Neural cell (in vitro differentiated cells): ENCODE measurements around the gene ASIC2.

Experiments
- EZH2 ChIP-seq: fragments of 200-600, 300-800 bp; shearing (Covaris generic), sonication (generic); IDR thresholded peaks from 2 replicates; pipeline ENCODE4 v1.6.1; 2014; ENCODE audit warnings: antibody characterized with exemption, low read length, borderline replicate concordance, mild to moderate bottlenecking; ENCODE audit not compliant: insufficient read depth, poor library complexity, severe bottlenecking
- POLR2AphosphoS5 ChIP-seq: IDR thresholded peaks from 2 replicates; pipeline ENCODE4 v1.6.1; 2012
- RAD21 ChIP-seq: fragments of 450-650 bp; conservative IDR thresholded peaks from 2 replicates; pipeline ENCODE4 v1.6.1; 2014; ENCODE audit warnings: antibody characterized with exemption, mild to moderate bottlenecking, moderate library complexity
- TAF1 ChIP-seq: IDR thresholded peaks from 2 replicates; pipeline ENCODE4 v1.6.1; 2012; ENCODE audit warnings: low read depth
- TF ChIP-seq, protein P1 (sequence below): fragments of 450-650 bp; IDR thresholded peaks from 2 replicates; pipeline ENCODE4 v1.5.1; 2014; ENCODE audit warnings: antibody characterized with exemption, mild to moderate bottlenecking, moderate library complexity; ENCODE audit not compliant: poor library complexity, severe bottlenecking

DNA sequence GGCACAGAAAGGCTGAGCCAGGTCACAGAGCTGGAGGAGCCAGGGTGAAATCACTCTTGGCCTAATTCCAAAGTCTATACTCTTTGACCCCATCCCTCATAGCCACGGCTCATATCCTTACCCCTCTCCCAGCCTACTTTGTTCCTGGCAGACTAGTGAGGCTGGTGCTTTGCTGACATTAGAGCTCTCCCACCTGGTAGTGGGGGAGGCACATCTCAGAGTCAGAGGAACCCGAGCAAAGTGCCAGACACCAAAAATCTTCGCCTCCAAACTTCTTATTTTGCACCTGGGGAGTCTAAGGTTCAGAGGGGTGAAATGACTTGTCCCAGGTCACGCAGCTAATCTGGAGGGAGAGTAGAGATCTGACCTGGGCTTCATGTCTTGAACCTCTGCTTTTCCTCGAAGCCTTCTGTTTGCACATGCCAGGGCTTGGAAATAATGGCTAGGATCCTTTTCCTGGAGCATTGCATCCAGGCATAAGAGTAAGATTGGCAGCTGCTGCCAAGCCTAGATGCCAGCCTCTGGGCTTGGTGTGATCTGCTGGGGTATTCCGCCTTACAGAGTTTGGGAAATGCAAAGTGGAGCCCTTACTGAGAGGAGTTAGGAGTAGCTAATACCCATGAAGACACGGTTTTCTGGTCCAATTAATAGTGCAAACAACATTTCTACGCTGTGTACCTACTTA, 174.6 kb downstream of the ASIC2 start:
- TF ChIP-seq, protein P1, sequence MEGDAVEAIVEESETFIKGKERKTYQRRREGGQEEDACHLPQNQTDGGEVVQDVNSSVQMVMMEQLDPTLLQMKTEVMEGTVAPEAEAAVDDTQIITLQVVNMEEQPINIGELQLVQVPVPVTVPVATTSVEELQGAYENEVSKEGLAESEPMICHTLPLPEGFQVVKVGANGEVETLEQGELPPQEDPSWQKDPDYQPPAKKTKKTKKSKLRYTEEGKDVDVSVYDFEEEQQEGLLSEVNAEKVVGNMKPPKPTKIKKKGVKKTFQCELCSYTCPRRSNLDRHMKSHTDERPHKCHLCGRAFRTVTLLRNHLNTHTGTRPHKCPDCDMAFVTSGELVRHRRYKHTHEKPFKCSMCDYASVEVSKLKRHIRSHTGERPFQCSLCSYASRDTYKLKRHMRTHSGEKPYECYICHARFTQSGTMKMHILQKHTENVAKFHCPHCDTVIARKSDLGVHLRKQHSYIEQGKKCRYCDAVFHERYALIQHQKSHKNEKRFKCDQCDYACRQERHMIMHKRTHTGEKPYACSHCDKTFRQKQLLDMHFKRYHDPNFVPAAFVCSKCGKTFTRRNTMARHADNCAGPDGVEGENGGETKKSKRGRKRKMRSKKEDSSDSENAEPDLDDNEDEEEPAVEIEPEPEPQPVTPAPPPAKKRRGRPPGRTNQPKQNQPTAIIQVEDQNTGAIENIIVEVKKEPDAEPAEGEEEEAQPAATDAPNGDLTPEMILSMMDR, result no peak
- TF ChIP-seq POLR2AphosphoS5 (no peak), TAF1 (no peak), RAD21 (no peak), EZH2 (no peak)
